ENCODE results near the gene ZDHHC12. TPM values are rescaled to one million over a fixed set of nuclear protein-coding genes. Genes with fewer than 3 reads are reported as not detected.

Gene ZDHHC12
- total RNA-seq, 4 donors from 2014 or later, result 13.2 to 34.1 (median 25.3) TPM

DNA sequence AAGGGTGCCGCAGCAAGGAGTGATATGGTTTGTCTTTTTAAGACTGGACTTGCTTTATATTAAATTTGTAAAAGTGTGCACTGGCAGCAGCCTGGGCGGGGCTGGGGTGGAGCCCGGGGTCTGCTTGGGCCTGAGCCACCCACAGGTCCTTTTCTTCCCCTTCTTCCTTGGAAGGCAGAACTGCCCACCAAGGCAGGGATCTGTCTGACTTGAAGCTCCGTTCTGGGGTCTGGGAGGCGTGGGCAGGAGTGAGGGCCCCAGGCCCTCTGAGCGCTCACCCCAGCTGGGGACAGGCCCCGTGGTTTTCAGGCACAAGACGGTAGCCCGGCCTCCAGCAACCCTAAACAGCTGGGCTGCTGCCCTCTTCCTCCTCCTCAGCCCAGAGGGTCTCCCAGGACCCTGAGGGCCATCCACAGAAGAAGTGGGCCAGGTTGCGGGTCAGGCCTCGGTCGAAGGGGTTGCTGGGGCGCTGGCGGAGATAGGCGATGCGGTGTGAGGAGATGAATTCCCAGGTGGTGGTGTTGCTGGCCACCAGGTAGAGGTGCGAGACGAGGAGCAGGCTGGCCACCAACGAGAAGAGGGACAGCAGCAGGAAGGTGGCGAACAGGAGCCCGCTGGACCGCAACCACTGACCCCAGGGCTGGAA lies 3.0 kb downstream of the ZDHHC12 start:
- 87 to 91% methylated on average over 18 to 22 of the region's 22 CpGs for WGBS, 2 donors
- TF ChIP-seq EP300 (IDR thresholded peaks at IDR 0.05) (no peak), POLR2A (IDR thresholded peaks at IDR 0.05) (no peak)
- TF ChIP-seq, protein P1, sequence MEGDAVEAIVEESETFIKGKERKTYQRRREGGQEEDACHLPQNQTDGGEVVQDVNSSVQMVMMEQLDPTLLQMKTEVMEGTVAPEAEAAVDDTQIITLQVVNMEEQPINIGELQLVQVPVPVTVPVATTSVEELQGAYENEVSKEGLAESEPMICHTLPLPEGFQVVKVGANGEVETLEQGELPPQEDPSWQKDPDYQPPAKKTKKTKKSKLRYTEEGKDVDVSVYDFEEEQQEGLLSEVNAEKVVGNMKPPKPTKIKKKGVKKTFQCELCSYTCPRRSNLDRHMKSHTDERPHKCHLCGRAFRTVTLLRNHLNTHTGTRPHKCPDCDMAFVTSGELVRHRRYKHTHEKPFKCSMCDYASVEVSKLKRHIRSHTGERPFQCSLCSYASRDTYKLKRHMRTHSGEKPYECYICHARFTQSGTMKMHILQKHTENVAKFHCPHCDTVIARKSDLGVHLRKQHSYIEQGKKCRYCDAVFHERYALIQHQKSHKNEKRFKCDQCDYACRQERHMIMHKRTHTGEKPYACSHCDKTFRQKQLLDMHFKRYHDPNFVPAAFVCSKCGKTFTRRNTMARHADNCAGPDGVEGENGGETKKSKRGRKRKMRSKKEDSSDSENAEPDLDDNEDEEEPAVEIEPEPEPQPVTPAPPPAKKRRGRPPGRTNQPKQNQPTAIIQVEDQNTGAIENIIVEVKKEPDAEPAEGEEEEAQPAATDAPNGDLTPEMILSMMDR (IDR thresholded peaks at IDR 0.05), result no peak
- peaks cover 0 to 27% (median 13%) of the 10 kb centered on the region in 4 donors for H3K4me1 ChIP-seq
- H3K27ac ChIP-seq, result no peak overlapping the region
- H3K4me3 ChIP-seq, result no peak overlapping the region
- peaks cover 0 to 28% (median 0%) of the 10 kb centered on the region in 3 donors for H3K36me3 ChIP-seq
- H3K27me3 ChIP-seq, result no peaks in the 10 kb centered on the region
- DNase-seq (ENCODE audit: low spot score in 2 of 2), result no peak
- H3K9me3 ChIP-seq, result no peaks in the 10 kb centered on the region

DNA sequence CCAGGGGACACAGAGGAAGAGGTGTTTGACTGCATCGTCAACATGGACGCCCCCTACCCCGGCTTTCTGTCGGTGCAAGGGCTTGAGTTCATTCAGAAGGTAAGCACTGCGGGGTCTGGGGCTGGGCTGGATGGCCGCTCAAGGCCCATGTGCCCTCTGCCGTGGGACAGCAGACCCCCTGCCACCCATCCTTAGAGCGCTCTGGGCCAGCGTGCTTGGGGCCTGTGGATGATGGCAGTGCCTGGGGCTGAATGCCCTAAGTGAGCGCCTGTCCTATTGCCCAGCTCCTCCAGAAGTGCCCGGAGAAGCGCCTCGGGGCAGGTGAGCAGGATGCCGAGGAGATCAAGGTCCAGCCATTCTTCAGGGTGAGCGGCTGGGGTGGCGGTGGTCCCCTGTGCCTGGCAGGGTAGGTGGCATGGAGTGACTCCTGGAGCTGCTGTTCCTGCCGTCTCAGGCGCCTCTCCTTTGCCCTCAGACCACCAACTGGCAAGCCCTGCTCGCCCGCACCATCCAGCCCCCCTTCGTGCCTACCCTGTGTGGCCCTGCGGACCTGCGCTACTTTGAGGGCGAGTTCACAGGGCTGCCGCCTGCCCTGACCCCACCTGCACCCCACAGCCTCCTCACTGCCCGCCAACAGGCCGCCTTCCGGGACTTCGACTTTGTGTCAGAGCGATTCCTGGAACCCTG lies 3.9 kb downstream of the ZDHHC12 start:
- Histone ChIP-seq H3K27ac (peak overlapping the region in 1 of 4 donors; percentile 23), H3K27me3 (no peaks in the 10 kb centered on the region), H3K4me1 (peaks cover 0 to 26% (median 12%) of the 10 kb centered on the region in 4 donors), H3K36me3 (peaks cover 0 to 36% (median 0%) of the 10 kb centered on the region in 3 donors), H3K4me3 (no peak overlapping the region), H3K9me3 (no peaks in the 10 kb centered on the region)
- 87 to 91% methylated on average over 18 of the region's 30 CpGs for WGBS, 2 donors
- DNase-seq (ENCODE audit: low spot score in 2 of 2), result no peak
- TF ChIP-seq POLR2A (IDR thresholded peaks at IDR 0.05), result no peak
- TF ChIP-seq EP300 (IDR thresholded peaks at IDR 0.05), result no peak
- TF ChIP-seq, protein P1 (IDR thresholded peaks at IDR 0.05), result no peak

DNA sequence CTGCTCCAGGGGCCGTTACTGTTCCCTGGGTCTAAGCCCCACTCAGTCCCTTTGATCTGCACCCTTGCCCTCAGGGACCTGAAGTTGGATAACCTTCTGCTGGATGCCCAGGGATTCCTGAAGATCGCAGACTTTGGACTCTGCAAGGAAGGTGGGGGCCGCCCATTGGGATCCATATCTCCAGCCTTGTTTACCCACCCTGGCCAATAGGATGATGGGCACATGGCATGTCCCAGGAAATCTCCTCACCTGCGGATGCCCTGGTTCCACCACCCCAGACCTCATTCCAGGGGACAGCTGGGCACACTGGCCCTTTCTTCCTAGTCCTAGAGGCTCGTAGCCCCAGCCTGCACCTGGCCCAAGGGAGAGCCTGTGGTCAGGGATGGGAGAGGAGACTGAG lies 5.5 kb downstream of the ZDHHC12 start:
- Histone ChIP-seq H3K4me3 (no peak overlapping the region), H3K27me3 (no peaks in the 10 kb centered on the region), H3K27ac (no peak overlapping the region), H3K36me3 (peaks cover 0 to 52% (median 0%) of the 10 kb centered on the region in 3 donors), H3K9me3 (no peaks in the 10 kb centered on the region), H3K4me1 (peaks cover 0 to 13% (median 3%) of the 10 kb centered on the region in 4 donors)
- WGBS, 2 donors, result 82 to 95% methylated on average over 4 to 5 of the region's 5 CpGs
- no peak for DNase-seq (ENCODE audit: low spot score in 2 of 2)
- TF ChIP-seq POLR2A (IDR thresholded peaks at IDR 0.05) (no peak), EP300 (IDR thresholded peaks at IDR 0.05) (no peak)
- TF ChIP-seq, protein P1 (IDR thresholded peaks at IDR 0.05), result no peak

DNA sequence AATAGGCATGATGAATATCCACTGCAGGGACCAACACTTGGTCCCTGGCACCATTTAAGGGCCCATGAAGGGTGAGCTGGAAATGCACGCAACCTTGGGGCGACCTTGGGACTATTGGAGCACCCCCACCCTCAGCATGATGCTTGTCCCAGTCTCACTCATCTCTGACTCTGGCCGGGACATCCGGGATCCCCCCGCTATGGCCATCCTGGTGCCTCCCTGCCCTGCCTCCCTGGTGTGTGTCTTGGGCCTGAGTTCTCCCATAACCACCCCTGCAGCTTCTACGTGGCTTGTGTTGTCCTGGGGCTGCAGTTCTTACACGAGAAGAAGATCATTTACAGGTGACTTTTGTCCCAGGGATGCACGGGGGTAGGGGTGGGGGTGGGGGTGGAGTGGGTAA lies 5.9 kb downstream of the ZDHHC12 start:
- Histone ChIP-seq H3K4me1 (peaks cover 0 to 8% (median under 1%) of the 10 kb centered on the region in 4 donors), H3K4me3 (no peak overlapping the region), H3K36me3 (peaks cover 0 to 56% (median 0%) of the 10 kb centered on the region in 3 donors), H3K9me3 (no peaks in the 10 kb centered on the region), H3K27me3 (no peaks in the 10 kb centered on the region), H3K27ac (no peak overlapping the region)
- TF ChIP-seq POLR2A (IDR thresholded peaks at IDR 0.05) (no peak), EP300 (IDR thresholded peaks at IDR 0.05) (no peak)
- TF ChIP-seq, protein P1 (IDR thresholded peaks at IDR 0.05), result no peak
- no peak for DNase-seq (ENCODE audit: low spot score in 2 of 2)
- WGBS, 2 donors, result 87 to 90% methylated on average over 8 of the region's 8 CpGs

Data from tibial nerve (tissue), 4 donors.